SW480 (cell line): Measurements from ENCODE around the gene RHOT2.

Experiments used
- DNase-seq: peaks from one replicate; pipeline ENCODE4 v3.0.0-alpha.2; 2016; ENCODE audit warnings: low spot score

Gene RHOT2

DNA sequence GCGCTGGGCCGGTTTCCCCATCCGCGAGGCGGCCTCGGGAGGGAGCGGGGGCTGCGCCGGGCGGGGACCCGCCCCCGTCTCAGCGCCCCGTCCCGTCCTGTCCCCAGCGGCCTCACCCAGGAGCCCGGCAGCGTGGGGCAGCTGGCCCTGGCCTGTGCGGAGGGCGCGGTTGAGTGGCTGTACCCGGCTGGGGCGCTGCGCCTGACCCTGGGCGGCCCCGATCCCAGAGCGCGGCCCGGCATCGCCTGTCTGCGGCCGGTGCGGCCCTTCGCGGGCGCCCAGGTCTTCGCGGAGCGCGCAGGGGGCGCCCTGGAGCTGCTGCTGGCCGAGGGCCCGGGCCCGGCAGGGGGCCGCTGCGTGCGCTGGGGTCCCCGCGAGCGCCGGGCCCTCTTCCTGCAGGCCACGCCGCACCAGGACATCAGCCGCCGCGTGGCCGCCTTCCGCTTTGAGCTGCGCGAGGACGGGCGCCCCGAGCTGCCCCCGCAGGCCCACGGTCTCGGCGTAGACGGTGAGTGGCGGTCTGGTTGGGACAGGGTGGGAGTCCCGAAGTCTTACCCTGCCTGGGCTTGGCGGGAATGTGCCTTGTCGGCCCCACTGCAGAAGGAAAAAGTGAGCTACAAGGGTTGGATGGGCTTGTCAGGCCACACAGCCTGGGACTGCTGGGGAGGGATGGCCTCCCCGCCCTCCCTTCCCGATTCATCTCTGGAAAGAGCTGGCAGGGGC, 47.7 kb downstream of the RHOT2 start:
- DNase-seq = no peak

GRCh38 chr16:716200-716568, 48.3 kb downstream of the RHOT2 start:
- DNase-seq = no peak

DNA sequence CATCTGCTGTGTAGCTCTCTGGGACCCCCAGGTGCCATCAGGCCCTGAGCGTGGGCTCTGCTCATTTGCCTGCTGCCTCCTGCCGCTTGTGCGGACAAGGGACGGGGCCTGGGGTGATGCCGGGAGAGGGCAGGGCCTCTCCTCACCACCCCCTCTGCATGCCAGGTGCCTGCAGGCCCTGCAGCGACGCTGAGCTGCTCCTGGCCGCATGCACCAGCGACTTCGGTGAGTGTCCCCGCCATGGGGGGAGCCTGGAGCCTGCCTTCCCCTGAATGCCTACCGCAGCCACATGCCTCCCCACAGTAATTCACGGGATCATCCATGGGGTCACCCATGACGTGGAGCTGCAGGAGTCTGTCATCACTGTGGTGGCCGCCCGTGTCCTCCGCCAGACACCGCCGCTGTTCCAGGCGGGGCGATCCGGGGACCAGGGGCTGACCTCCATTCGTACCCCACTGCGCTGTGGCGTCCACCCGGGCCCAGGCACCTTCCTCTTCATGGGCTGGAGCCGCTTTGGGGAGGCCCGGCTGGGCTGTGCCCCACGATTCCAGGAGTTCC, 48.9 kb downstream of the RHOT2 start:
- DNase-seq = no peak

GRCh38 chr16:717450-718245, 49.7 kb downstream of the RHOT2 start:
- no peak for DNase-seq

DNA sequence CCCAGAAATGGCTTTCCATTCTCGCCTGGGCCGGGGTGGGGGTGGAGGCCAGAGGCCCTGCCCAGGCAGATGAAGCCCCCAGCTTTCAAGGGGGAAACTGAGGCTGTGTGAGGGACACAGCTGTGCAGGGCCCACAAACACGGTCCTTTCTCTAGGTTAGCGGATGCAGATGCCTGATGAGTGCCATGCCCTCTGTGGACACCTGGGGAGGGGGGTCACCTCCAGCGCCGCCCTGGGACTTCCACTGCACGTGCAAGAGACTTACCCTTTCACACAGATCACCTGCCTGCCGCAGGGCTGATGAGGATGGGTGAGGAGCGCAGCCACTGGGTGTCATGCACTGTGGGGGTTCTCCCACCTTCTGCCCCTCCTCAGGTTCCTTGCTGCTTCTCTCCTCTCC, 50.5 kb downstream of the RHOT2 start:
- DNase-seq = no peak

- DNase-seq = no peak
These were observed 51.0 kb downstream of the RHOT2 start for GRCh38 chr16:718922-719321.

DNA sequence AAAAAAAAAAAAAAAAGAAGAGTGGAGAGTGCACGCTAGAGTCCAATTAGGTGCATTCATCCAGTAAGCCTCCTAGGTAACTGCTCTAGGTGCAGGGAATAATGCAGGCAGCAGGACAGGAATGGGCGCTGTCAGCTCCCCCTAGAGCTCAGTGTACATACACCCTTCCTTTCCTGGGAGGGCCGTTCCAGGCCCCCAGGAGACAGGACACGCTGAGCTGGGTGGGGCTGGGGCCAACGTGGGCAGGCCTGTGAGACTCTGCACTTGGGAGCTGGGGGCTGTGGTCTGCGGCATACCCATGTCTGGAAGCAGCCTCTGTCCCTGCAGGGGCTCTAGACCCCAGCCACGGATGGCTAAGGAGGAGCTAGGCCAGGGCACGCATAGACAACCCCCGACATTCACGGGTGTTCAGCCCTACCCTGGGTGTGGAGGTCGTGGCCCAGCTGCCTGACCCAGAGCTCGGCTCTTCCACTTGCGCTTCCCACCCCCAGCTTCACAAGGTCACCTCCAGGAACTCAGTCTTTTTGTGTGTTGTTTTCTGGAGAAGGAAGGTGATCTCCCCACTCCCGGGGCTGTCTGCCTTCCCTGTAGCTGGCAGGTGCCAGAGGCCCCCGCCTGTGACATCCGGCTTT, 52.0 kb downstream of the RHOT2 start:
- peak; percentile 87 for DNase-seq

GRCh38 chr16:720447-720989, 52.6 kb downstream of the RHOT2 start:
- no peak for DNase-seq

GRCh38 chr16:720990-721764, 53.2 kb downstream of the RHOT2 start, which contains the start of gene ANTKMT:
TSS of gene ANTKMT (plus strand) at chr16:721146. CDS start at chr16:721275, 129 bp downstream.
- peak; percentile 90 for DNase-seq

DNA sequence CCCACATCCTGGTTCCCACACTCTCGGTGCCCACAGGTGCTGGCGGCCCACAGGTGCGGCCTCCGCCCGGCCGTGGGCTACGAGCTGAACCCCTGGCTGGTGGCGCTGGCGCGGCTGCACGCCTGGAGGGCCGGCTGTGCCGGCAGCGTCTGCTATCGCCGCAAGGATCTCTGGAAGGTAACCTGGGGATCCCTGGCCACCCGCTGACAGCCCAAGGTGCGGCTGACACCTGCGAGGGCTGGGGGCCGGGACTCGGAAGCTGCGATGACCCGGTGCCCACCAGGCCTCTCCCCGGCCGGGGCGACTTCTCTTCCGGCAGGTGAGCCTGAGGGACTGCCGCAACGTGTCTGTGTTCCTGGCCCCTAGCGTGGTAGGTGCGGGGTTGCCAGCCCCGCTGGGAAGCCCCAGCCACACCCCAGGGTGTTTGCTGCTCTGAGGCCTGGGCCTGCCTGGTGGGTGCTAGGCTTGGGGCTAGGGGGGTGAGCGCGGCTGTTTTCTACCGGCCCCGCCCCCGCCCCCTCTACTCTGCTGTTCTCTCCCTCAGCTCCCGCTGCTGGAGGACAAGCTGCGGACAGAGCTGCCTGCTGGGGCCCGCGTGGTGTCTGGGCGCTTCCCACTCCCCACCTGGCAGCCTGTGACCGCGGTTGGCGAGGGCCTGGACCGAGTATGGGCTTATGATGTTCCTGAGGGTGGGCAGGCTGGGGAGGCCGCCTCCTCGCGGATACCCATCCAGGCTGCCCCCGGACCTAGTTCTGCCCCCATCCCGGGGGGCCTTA, 54.0 kb downstream of the RHOT2 start:
- DNase-seq = no peak

DNA sequence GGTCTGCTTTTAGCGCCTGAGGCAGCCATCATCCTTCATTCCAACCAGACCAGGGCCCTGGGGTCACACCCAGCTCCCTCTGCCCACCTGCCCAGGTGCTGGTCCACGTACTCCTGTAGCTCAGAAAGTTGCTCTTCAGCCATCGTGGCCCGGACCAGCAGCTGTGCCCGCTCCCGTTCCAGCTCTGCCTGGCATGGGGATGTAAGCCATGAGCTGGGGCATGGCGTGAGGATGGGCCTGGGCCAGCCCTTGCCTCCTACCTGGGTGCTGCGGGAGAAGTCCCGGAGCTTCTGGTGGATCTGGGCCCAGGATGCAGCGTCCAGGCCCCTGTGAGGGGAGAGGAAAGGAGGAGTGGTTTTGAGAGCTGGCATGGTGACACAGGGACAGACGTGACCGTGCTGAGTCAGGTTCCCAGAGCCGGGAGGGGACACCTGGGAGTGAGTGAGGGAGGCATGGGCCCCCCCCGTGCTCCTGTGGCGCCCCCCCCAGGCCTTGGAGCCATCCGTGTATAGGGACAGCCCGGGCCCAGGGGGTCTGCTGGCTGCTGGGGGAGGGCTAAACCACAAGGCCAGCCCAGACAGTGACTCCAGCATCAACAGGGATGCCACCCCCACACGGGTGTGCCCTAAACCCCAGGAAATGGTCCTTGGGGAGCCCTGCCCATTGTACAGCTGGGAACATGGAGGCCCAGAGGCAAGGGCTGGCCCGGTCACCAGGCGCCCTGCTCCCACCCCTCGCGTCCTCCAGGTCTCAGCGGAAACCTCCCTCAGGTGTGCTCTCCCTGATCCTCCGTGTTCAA, 55.1 kb downstream of the RHOT2 start:
- no peak for DNase-seq

DNA sequence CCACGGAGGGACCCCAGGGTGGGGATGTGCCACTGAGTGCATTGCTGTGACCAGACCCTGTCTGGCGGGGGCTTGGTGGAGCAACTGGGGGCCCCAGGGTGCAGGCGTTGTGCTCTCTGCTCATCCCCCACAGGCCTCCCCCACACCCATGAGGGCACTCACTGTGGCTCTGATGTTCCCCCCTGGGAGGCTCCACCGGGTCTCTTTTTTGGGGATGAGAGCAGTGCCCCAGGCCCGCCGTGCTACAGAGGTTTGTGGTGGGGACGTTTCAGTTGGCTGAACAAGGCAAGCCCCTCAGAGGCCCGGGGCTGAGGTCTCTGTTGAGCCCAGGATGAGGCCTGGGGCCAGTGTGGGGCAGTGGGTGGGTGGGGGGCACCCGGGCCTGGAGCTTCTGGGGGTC, 55.8 kb downstream of the RHOT2 start:
- DNase-seq = no peak
